ENCODE data around the gene MAD1L1.

- no peak for TF ChIP-seq CTCF (conservative IDR thresholded peaks at IDR 0.05; ENCODE audit: low read depth, low read length)
- TF ChIP-seq EZH2 (IDR thresholded peaks at IDR 0.05; ENCODE audit: borderline replicate concordance, low read depth, low read length, poor library complexity, severe bottlenecking), result no peak
Measured at GRCh38 chr7:1995426-1995825, 237.3 kb downstream of the MAD1L1 start.
